GM19023 (cell line): ENCODE data around the gene PIGB.
"Not testable (repeated sequence)": the region's sequence is repeated elsewhere in the genome, so short reads cannot be mapped to it uniquely, and the experiment has no call there.

Experiments
- ATAC-seq: cut with Tn5 transposase; IDR thresholded peaks from one replicate; pipeline ENCODE4 v1.9.1; 2021; ENCODE audit warnings: mild to moderate bottlenecking, moderate library complexity; ENCODE audit not compliant: unreplicated experiment

PIGB gene

DNA sequence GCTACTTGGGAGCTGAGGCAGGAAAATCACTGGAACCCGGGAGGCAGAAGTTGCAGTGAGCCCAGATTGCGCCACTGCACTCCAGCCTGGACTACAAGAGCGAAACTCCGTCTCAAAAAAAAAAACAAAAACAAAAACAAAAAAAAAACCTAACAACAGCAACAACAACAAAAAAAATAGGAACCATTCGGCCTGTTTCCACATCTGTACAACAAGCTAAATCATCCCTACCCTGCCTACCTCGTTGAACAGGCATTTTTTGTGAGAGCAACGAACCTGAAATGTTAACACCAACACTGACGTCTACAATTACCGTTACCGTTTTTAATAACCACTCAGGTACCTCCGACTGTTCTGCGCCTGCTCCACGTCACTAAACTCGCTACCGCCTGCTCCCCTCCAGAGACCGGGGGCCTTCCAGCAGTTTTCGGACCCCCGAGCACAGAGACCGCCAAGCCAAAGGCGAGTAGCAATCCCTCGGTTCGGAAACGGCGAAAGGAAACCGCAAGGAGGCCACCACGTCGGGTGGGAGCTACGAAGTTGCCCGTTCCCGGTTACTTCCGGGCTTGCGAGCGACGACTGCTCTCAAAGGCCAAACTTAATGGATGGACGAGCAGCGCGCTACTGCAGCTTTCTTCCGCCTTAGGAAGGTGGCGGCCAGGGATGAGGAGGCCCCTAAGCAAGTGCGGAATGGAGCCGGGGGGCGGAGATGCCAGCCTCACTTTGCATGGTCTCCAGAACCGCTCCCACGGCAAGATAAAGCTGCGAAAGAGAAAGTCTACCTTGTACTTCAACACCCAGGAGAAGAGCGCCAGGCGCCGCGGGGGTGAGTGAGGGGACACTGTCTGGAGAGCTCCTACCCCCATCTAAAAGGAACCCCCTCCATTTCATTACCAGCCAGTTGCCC, at the start of gene PIGB, which contains the start of gene PIGBOS1:
PIGB (plus strand) TSS at position 635 of the 907 bp plus-strand sequence; CDS start at position 664, 29 bp downstream.
PIGBOS1 (minus strand) TSS at position 536 of the 907 bp plus-strand sequence. CDS start 1,331 bp downstream, outside the sequence.
- ATAC-seq = peak; percentile 93

DNA sequence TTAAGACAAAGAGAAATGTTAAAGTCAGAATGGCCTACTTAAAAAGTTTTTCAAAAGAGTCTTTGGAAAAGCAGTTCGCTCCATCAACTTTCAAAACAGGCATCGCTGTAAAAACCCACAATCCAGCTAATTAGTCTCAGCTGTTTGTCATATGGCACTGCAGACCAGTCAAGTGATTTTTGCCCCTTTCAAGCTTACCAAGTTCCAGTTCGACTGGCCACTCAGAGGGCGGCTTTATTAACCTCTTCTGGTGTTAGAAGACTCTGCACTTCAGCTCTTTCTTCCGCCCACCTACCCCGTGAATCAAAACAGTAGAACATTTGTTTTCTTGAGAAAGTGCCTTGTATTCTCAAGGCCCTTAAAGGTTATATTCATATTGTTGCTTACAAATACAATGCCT, 48.7 kb upstream of the PIGB start:
- no peak for ATAC-seq

DNA sequence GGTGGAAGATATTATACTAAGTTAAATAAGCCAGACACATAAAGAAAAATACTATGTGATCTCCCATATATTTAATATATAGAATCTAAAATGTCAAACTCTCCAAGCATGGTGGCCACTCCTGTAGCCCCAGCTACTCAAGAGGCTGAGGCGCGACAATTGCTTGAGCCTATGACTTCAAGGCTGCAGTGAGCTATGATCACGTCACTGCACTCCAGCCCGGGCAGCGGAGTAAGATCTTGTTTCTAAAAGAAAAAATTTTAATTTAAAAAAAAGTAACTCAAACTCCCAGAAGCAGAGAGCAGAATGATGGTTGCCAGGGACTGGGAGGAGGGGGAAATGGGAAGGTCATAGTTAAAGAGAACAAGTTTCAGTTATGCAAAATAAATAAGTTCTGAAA, 42.7 kb upstream of the PIGB start:
- ATAC-seq = no peak

DNA sequence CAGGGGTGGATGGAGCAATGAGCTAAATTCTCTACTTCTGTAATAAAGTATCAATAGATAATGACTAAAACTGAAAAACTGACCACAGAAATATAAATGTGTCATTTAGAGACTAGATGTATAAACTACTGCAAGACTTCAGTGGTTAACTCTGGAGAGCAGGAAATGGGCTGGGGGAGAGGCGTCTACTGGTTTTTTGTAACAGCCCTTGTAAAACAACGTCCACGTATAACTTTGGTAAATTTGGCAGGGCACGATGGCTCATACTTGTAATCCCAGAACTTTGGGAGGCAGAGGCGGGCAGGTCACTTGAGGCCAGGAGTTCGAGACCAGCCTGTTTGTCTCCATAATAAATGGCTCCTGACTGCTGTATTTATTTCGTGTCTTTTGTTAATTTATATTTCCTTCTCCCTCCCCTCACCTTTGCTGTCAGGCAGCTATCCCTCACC, 41.9 kb upstream of the PIGB start:
- ATAC-seq = peak; percentile 42

DNA sequence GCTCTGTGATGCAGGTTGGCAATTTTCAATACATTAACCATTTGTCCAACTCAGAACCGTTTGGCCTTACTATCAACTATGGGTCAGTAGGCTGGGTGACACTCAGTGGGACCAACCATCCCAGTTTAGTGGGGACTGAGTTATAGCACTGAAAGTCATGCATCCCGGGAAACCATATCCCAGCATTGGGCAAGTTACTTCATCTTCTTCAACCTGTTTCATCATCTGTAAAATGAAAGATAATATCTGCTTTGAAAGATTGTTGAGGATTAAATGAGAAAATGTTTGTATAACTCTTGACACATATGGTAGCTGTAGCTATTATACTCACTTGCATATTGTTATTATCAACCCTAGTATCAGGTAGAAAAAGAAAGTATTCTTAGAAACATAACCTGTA, 41.3 kb upstream of the PIGB start:
- no peak for ATAC-seq

DNA sequence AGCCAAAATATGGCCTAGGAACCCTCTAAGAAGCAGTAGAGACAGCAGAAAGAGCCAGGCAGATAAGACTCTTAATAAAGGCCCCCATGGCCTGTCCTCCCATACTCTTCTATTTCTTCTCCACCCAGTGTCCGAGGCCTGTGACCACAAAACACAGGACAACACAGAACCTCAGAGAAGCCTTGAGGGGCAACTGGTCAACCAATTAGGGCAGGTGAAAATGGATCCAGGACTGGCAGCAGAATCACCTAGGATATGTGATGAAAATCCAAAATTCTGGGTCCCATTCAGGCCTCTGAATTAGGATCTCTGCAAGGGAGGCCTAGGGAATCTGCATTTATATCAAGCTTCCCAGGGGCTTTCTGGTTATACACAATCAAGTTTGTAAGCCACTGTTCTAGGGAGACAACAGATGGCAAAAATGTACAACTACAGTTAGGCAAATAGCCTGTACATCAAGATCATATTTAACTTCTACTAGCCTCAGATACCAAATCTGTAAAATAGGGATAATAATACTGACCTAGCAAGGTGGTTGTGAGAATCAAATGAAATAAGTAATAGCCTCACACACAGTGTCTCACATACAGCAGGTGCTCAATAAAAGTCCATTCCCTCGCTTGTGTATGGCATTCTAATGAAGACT, 39.8 kb upstream of the PIGB start:
- ATAC-seq = no peak

DNA sequence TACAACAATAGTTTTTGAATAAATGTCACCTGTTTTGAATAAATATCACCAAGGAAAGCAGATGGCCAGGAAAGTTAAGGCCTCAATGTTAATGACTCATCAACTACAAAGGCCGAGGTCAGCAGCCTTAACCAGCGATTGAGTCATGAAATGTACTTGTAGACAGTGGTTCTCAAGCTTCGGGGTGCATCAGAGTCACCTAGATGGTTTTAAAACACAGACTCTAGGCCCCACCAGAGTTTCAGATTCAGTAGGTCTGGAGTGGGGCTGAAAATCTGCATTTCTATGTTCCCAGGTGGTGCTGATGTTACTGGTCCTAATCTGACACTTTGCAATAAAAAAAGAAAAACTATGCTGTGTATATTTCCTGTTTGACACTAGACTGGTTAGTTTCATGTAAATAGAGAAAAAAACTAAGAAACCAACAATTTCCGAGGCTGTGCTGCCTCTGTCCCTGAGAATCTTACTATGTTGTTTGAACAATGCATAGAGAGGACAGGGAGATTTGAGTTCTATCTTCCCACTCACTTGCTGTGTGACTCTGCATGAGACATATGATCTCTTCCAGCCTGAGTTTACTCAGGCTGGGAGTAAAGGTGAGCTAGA, 39.2 kb upstream of the PIGB start:
- ATAC-seq = peak; percentile 87

DNA sequence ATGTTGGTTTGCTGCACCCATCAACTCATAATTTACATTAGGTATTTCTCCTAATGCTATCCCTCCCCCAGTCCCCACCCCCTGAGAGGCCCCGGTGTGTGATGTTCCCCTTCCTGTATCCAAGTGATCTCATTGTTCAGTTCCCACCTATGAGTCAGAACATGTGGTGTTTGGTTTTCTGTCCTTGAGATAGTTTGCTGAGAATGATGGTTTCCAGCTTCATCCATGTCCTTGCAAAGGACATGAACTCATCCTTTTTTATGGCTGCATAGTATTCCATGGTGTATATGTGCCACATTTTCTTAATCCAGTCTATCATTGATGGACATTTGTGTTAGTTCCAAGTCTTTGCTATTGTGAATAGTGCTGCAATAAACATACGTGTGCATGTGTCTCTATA, 38.4 kb upstream of the PIGB start:
- ATAC-seq = not testable (repeated sequence)

DNA sequence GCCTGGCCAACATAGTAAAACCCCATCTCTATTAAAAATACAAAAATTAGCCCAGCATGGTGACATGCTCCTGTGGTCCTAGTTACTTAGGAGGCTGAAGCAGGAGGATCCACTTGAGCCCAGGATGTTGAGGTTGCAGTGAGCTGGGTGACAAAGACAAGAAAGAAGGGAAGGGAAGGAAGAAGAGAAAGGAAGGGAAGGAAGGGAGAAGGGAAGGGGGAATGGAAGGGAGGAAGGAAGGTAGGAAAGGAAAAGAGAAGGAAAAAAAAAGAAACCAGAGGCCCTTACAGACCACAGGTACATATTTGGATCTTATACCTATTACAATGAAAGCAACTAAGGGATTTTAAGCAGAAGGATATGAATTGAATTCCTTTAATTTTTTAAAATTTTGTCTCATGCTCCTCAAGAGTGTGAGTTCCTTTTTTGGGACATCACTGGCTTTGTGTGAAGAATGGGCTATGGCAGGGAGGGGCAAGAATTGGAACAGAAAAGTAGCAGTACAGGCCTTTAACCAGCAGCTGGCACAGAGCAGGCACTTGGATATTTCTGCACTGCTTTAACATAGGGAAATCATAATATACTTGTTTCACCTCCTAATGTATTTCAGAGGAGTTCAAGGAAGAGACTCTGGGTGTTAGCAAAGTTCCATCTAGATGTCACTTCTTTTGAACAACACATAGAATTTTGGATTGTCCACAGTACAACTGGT, 37.3 kb upstream of the PIGB start:
- no peak for ATAC-seq

DNA sequence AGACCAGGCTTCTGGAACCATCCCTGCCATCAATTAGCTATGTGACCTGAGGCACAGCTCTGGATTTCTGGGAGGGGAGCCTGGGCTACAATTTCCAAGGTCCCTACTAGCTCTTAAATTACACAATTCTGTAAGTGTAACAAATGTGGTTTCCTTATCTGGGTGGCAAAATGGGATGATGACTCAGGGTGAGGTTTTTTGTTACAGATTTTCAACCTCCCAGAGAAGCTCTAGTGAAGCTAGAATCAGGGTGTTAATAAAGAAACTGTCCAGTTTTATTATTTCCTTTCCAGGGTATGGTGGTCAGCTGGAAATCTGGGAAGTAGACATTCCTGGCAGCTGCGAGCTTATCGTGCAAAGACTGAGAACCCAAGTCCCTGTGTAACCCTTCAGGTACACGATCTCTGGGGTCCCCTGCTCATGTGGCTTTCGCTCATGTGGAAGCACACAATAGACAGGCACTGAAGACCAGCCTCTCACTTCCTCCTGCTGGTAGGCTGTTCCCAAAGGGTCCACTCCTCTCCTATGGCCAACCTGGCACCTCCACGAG, 36.7 kb upstream of the PIGB start:
- no peak for ATAC-seq

DNA sequence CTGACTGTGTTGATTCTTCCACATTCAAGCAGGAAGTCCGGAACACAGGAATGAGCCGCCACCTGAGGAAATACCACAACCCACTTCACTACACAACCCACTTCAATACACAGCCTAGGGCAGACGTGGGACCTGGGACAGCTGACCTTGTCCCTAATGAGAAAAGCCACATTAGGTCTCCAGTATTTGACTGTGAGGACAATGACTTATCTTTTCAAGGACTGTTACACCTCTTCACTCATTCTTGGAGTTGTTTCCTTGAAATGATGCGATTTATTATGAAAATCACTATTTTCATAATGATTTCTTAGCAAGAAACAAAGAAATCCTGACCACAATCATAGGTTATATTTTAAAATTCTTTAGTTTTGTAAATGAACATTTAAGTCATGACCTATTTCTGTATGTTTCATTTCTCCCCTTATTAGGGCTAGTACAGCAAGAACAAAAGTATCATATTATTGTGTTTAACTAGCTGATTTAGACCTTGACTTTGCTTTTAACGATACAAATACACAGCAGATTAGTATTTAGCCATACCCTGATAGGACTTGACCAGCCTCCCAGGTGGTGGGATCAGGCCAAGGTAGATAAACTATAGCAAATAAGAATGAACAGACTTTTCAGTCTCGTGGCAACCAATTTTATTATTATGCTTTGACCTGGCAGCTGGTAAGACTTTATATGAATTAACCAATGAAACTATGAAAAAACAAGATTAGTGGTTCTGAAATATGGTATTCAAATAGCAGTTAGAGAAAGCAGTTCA, 35.5 kb upstream of the PIGB start:
- ATAC-seq = no peak

DNA sequence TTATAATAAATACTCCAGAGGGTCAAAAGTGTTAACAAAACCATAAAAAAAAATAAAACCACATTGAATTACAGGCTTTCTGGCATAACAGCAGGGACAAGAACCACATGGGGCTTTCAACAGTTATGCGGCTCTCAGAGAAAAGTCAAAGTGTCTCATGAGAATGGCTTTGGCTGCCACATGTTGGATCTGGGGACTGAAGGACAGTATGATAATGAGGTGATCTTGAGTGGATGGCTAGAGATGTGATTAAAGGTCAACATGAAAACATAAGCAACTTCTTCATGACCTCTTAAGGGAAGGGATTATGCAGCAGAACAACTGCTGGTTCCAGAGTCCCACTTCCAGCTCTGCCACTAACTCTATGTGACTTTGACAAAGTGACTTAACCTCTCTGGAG, 34.6 kb upstream of the PIGB start:
- no peak for ATAC-seq

DNA sequence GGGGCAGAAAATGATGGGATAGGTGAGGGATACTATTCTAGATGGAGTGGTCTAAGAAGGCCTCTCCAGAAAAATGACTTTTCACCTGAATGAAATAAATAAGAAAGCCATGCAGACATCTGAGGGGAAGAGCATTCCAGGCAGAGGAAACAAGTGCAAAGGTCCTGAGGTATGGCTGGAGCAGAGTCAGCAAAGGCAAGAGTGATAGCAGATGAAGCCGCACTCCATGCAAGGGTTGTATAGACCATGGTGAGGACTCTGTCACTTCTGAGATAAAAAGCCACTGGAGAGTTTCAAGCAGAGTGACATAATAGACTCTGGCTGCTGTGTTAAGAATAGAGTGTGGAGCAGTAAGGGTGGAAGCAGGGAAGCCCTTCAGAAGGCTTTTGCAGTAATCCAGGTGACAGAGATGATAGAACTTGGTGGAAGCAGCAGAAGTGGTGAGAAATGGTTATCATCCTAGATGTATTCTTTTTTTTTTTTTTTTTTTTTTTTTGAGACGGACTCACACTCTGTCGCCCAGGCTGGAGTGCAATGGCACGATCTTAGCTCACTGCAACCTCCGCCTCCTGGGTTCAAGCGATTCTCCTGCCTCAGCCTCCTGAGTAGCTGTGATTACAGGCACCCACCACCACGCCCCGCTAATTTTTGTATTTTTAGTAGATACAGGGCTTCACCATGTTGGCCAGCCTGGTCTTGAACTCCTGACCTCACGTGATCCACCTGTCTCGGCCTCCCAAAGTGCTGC, 32.4 kb upstream of the PIGB start:
- not testable (repeated sequence) for ATAC-seq

DNA sequence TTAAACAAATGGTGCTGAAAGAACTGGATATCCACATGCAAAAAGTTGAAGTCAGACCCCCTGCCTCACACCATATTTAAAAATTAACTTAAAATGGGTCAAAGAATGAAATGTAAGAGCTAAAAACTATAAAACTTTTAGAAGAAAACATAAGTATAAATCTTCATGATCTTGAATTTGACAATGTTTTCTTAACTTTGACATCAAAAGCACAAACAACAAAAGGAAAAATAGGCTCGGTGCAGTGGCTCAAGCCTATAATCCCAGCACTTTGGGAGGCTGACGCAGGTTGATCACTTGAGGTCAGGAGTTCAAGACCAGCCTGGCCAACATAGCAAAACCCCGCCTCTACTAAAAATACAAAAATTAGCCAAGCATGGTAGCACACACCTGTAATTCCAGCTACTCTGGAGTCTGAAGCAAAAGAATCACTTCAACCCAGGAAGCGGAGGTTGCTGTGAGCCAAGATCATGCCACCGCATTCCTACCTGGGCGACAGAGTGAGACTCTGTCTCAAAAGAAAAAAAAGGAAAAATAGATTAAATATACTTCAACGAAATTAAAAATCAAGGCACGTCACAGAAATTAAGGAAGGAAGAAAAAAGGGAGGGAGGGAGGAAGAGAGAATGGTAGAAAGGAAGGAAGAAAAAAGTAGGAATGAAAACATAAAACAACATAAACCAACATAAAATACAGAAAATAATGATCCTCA, 30.9 kb upstream of the PIGB start:
- no peak for ATAC-seq

DNA sequence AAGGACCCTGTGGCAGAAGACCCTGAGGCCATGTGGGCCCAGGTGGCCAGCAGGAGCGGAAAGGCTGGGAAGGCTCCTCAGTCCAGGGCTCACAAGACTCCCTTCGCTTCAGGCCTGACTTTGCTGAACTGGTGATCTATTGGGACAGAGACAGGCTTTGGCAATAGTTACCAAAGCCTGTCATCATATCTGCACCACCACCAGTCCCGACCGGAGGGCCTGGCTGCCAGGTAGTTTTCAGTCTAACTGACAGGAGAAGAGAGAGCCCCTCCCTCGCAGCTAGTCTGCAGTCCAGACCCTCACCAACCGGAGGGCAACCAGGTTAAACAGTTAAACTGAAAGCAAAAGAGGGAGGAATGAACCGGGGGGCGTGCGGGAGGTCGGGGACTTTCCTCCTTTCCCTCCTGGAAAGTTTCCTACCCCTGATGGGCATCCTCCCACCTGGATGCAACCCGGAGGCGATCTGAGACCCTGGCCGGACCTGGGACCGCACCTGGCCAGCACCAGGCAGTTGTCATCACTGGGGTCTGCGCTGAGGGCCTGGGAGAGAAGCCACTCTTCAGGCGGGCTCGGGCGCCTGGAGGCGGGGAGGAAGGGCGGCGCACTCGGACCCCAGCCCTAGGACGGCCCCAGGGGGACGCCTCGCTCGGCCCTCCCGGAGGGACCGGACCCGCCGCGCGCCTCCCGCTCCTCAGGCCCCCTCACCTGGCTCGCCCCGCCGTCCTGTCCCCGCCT, 29.8 kb upstream of the PIGB start:
- peak; percentile 31 for ATAC-seq

DNA sequence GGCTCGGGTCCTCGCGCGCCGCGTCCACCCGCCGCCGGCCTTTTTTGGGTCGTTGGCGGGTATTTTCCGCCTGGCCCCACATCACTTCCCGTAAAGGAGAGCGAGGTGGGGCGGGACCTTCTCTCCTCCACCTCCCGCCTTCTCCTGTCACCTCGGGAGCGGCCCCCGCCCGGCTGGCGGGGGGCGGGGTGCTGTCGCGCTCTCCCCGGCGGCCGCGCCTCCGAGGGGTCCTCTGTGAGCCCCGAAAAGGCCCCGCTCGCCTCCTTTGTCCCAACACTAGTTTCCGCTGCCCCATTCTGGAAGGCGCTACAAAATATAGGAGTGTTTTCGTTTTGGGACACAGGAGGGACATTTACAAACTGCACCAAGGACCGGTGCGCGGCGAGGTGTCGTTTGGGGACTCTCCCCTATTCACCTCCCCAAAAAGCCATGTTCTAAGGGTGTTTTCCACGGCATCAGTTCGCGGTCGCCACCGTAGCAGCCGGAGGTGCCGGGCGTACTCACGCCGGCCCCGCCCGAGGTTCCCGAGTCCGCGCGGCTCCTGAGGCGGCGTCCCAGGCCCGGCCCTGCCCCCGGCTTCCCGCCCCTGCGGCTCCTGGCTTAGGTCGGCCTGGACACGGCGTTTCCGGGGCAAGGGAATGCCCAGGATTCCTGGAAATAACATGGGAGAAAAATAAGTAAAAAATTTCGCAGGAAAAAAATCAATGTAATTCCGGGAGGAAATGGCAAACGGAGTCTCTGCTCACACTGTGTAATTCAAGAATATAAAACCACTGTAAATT, 29.1 kb upstream of the PIGB start, which contains the start of gene RAB27A:
RAB27A (minus strand) TSS at position 68 of the 782 bp plus-strand sequence. CDS start 54,879 bp downstream, outside the sequence.
- ATAC-seq = peak; percentile 73

DNA sequence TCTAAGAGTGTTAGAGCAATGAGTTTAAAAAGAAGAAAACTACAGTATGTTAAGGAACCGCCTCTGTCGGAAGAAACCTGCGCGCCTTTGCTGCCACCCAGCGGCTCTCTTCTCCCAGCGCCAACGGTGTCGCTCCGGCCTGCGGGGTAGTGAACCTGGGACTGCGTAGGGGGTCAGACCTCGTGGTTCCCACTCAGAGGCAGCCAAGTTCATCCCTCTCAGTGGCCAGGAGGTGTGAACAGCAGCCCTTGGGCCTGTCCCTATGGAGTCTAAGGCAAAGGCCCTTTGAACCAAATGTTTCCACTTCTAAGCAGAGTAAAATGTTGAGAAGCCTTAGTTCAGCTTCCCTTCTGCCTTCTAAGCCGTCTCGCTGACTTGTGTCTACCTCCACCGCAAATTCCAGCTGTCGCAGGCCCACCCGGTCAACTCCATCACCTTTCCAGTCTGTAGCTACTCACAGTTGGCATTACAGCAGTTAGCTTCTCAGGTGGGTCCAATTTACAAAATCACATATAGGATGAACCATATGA, 28.4 kb upstream of the PIGB start:
- peak; percentile 74 for ATAC-seq
